ENCODE results near the gene ST6GALNAC6. TPM values are rescaled to one million over a fixed set of nuclear protein-coding genes. Genes with fewer than 3 reads are reported as not detected.

The ST6GALNAC6 gene, protein sequence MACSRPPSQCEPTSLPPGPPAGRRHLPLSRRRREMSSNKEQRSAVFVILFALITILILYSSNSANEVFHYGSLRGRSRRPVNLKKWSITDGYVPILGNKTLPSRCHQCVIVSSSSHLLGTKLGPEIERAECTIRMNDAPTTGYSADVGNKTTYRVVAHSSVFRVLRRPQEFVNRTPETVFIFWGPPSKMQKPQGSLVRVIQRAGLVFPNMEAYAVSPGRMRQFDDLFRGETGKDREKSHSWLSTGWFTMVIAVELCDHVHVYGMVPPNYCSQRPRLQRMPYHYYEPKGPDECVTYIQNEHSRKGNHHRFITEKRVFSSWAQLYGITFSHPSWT
- total RNA-seq, result 29.6 and 37.4 TPM in 2 replicates

DNA sequence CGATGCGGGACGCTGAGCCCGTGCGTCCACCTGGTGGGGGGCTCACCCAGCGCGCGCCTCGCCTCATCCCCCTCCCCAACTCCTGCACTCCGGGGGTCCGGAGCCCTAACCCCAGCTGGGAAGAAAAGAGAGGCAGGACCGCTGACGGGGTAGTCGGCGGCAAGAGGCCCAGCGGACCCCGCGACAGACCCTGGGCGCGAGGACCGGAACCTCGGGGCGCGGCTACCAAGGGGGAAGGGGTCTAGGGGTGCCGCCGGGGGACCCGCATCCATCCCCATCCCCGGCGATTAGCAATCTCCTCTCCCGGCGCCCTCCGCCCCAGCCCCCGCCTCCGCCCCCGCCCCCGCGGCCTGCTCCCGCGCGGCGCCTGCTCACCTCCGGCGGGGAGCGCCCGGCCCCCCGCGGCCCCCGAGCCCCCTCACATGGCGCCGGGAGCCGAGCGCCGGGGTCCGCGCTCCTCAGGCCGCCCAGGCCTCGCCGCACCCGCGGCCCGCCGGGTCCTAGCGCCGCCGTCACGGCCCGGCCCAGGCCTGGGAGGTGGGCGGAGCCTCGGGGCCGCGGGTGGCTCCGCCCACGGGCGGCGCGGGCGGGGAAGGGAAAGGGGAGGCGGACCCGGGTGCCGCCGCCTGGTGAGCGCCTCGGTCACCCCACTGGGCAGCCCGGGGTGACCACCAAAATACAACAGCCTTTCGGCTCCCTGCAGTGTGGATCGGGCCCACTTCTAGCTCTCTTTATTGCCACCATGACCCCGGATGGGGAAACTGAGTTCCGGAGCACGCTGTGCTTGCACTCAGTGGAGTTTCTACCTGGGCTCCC lies at the start of gene ST6GALNAC6:
Gene ST6GALNAC6, minus strand, starts transcription at position 476 of the 816 bp plus-strand sequence. CDS start 1,622 bp downstream, outside the sequence.

DNA sequence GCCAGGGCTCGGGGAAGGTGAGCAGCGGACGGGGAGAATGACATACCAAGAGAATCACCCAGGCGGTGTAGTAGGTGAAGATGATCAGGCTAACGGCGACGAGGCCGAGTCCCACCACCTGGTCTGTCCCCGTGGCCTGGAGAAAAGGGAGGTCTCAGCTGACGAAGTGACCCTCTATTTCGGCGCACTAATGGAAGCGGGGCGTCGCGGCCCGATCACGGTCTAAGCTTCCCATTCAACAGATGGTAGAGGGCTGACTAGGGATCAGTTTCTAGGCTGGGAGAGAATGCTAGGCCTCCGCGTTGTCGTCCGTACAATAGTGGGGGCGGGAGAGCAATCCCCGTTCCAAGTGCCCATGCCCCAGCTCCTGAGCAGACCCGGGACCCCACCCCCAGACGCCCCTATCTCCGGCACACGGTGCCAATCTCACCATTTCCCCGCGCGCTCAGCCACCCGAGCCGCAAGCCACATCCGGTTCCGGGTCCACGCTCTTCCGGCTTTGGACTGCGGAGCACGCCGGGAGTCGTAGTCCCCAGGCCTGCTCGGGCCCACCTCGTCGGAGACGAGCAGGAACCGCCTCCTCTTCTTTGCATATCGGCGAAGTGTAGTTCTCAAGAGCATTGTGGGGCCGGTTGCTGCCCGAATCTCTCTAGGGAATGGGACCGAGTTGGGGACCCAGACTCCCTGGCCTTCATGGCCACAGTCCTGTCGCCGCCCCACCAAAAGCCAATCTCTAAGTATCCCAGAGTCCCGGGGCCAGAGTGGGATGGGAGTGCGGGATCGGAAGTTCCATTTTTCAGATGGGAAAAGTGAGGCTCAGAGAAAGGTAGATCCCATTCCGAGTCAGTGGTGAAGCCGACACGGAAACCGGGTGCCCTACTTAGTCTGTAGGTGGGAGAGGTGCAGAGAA lies 38.2 kb upstream of the ST6GALNAC6 start, which contains the start of gene DPM2:
Gene DPM2, minus strand, starts transcription at position 467 of the 910 bp plus-strand sequence. Its CDS starts 34 bp downstream, at position 433.

GRCh38 chr9:127930231-127931091 lies 31.1 kb upstream of the ST6GALNAC6 start, which contains the start of gene PIP5KL1:
TSS of gene PIP5KL1 (minus strand) at chr9:127930777. CDS start at chr9:127930752, 25 bp downstream.

DNA sequence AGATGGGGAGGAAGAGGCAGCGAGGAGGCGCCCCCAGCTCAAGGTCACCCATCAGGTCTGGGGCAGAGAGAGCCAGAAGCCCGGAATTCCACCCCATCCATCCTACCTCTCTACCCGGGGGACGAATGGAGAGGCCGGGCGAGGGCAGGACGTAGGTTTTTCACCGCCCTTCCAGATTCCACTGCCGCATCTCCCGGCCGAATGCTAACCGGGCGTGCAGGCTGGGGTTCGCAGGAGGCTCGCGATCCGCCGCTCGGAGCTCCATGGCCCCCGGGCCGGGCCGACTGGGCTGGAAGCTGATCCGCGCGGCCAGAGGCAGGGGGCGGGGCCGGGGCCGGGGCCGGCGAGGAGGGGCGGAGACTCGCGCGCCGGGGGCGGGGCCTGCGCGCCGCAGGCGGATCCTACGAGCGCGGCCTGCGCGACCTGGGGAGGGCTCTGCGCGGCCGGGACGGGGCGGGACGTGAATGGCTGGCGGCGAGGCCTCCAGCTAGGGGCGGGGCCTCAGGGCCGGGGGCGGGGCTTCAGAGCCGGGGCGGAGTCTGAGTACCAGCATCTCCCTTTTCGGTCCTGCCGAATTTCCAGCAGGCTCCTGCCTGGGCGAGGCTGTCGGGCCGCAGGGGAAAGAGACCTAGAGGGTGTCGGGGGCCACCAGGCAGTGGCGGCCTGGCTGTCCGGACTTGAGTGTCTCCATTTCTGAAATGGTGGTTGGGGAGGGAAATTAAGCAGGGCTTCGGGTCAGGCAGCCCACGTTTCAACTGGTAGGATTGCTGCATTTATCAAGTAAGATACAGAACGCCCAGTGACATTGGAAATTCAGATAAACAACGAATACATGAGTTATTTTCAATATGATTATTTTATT lies 17.5 kb upstream of the ST6GALNAC6 start, which contains the start of gene ST6GALNAC4:
Gene ST6GALNAC4, minus strand, starts transcription at position 322 of the 862 bp plus-strand sequence. CDS start 622 bp downstream, outside the sequence.

DNA sequence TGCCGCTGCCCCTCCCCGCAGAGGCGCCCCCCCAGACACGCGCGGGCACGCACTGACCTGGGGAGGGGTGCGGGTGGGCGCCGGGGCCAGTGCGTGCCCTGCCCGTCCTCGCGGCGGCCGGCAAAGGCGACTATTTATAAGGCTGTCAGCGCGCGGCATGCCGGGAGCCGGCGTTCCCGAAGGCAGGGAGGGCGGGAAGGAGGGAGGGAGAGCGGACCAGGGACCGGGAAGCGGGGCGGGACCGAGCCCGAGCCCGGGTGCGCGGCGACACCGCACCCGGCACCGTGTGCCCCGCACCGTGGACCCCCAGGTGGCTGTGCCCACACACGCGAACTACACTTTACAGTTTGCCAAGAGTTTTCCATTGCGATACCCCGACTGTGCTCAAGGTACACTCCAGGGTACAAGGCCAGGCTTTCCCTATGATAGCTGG lies 21.8 kb downstream of the ST6GALNAC6 start, which contains the start of gene AK1:
Gene AK1, minus strand, starts transcription at position 110 of the 433 bp plus-strand sequence. CDS start 3,058 bp downstream, outside the sequence.

GRCh38 chr9:127854184-127854806 lies 45.1 kb downstream of the ST6GALNAC6 start, which contains the start of gene ENG:
TSS of gene ENG (minus strand) at chr9:127854658. CDS start at chr9:127854355, 303 bp downstream.

Other genes starting within 250 kb of the ST6GALNAC6 start
- not detected in 2 replicates for gene CFAP157, start 192.6 kb downstream of the ST6GALNAC6 start, total RNA-seq
- 40.9 and 81.9 TPM in 2 replicates for gene PTRH1, start 183.9 kb downstream of the ST6GALNAC6 start, total RNA-seq
- gene TTC16, start 183.5 kb downstream of the ST6GALNAC6 start, total RNA-seq, result not detected in 2 replicates
- gene TOR2A, start 164.3 kb downstream of the ST6GALNAC6 start, total RNA-seq, result 19.5 and 19.6 TPM in 2 replicates
- 70.7 and 86.0 TPM in 2 replicates for gene SH2D3C, start 120.9 kb downstream of the ST6GALNAC6 start, total RNA-seq
- 82.7 and 84.3 TPM in 2 replicates for gene CDK9, start 113.6 kb downstream of the ST6GALNAC6 start, total RNA-seq
- gene FPGS, start 96.7 kb downstream of the ST6GALNAC6 start, total RNA-seq, result 71.7 and 75.6 TPM in 2 replicates
- gene ENG, start 44.9 kb downstream of the ST6GALNAC6 start, total RNA-seq, result 378 and 433 TPM in 2 replicates
- gene AK1, start 21.9 kb downstream of the ST6GALNAC6 start, total RNA-seq, result 55.0 and 101 TPM in 2 replicates
- 73.9 and 82.3 TPM in 2 replicates for gene ST6GALNAC4, start 17.4 kb upstream of the ST6GALNAC6 start, total RNA-seq
- 0.34 and 1.3 TPM in 2 replicates for gene PIP5KL1, start 31.2 kb upstream of the ST6GALNAC6 start, total RNA-seq
- gene DPM2, start 38.3 kb upstream of the ST6GALNAC6 start, total RNA-seq, result 20.5 and 23.8 TPM in 2 replicates
- 3.1 and 19.4 TPM in 2 replicates for gene EEIG1, start 81.4 kb upstream of the ST6GALNAC6 start, total RNA-seq
- 7.6 and 9.0 TPM in 2 replicates for gene NAIF1, start 167.7 kb upstream of the ST6GALNAC6 start, total RNA-seq
- gene SLC25A25, start 168.6 kb upstream of the ST6GALNAC6 start, total RNA-seq, result 24.5 and 26.8 TPM in 2 replicates
- gene PTGES2, start 228.1 kb upstream of the ST6GALNAC6 start, total RNA-seq, result 61.8 and 68.0 TPM in 2 replicates
- not detected in 2 replicates for gene LCN2, start 249.8 kb upstream of the ST6GALNAC6 start, total RNA-seq